Spleen (tissue), 11 donors: ENCODE measurements around the gene ANKRD60. TPM values are rescaled to one million over a fixed set of nuclear protein-coding genes. Genes with fewer than 3 reads are reported as not detected.
A peak's percentile ranks its signal among the peaks of the same experiment; 100 is the strongest.

Experiments
- DNase-seq: peaks from one replicate; pipeline ENCODE4 v3.0.0-alpha.2; 2020
- H3K27ac ChIP-seq, 8 donors: fragments of 200-600 bp; sonication (generic) in 7 of 8; 1 replicate in 4 of 8; 2 replicates in 4 of 8; pipeline versions ENCODE4 v1.5.0 to v1.8.0; 2016 to 2021; ENCODE audit warnings: inconsistent platforms in 4 of 8, mild to moderate bottlenecking in 4 of 8, moderate library complexity in 1 of 8
- H3K27me3 ChIP-seq, 7 donors: fragments of 200-600 bp; sonication (generic) in 6 of 7; replicated peaks in 1 of 7; 1 replicate in 4 of 7; 2 replicates in 3 of 7; pipeline versions ENCODE4 v1.5.0 to v1.8.0; 2016 to 2021; ENCODE audit warnings: inconsistent platforms in 3 of 7, mild to moderate bottlenecking in 1 of 7
- H3K36me3 ChIP-seq, 6 donors: fragments of 200-600 bp; sonication (generic) in 5 of 6; 1 replicate in 4 of 6; 2 replicates in 2 of 6; pipeline versions ENCODE4 v1.5.0 to v1.8.0; 2016 to 2021; ENCODE audit warnings: inconsistent platforms in 2 of 6
- H3K4me1 ChIP-seq, 6 donors: fragments of 200-600 bp; sonication (generic) in 5 of 6; 1 replicate in 3 of 6; 2 replicates in 3 of 6; pipeline versions ENCODE4 v1.5.0 to v1.8.0; 2016 to 2021; ENCODE audit warnings: inconsistent platforms in 3 of 6
- H3K4me3 ChIP-seq, 8 donors: fragments of 200-600 bp; sonication (generic) in 7 of 8; 1 replicate in 4 of 8; 2 replicates in 4 of 8; pipeline versions ENCODE4 v1.5.0 to v1.8.0; 2016 to 2021; ENCODE audit warnings: inconsistent platforms in 4 of 8, mild to moderate bottlenecking in 4 of 8, moderate library complexity in 2 of 8
- H3K9me3 ChIP-seq, 8 donors: fragments of 200-600 bp; sonication (generic) in 7 of 8; 1 replicate in 4 of 8; 2 replicates in 4 of 8; pipeline versions ENCODE4 v1.5.0 to v1.8.0; 2016 to 2021; ENCODE audit warnings: inconsistent platforms in 4 of 8
- CTCF ChIP-seq, 11 experiments: fragments of 200-600 bp in 7 of 11; fragments of 450-650 bp in 4 of 11; sonication (generic) in 4 of 11; IDR thresholded peaks in 8 of 11; conservative IDR thresholded peaks in 3 of 11; 1 replicate in 7 of 11; 2 replicates in 4 of 11; pipeline versions ENCODE4 v1.4.0 to v1.8.0; 2016 to 2021; ENCODE audit warnings: antibody characterized with exemption in 11 of 11, inconsistent platforms in 4 of 11, mild to moderate bottlenecking in 1 of 11
- POLR2A ChIP-seq, 3 donors: fragments of 450-650 bp; IDR thresholded peaks; one replicate each; pipeline ENCODE4 v1.5.1; 2017; ENCODE audit warnings: antibody characterized with exemption in 3 of 3, mild to moderate bottlenecking in 1 of 3
- POLR2AphosphoS5 ChIP-seq, 3 donors: sonication (generic); formaldehyde crosslinking; IDR thresholded peaks; one replicate each; pipeline ENCODE4 v1.5.1; 2017; ENCODE audit warnings: antibody characterized with exemption in 3 of 3
- WGBS, 5 donors: extraction: QIAGEN DNeasy Blood & Tissue Kit in 3 of 5; methylation state at CpG; one replicate each; pipeline versions ENCODE4 v1.1.5 to v1.1.7; 2013 to 2018; 5-methylcytosine and 5-hydroxymethylcytosine counted together
- intact Hi-C: fragments of 100-400 bp; cut with DNase I; formaldehyde crosslinking; loops from one replicate; pipeline ENCODE4 v1.15.0; 2023; ENCODE audit warnings: low total_unique reads
- polyA plus RNA-seq, 3 donors: library from polyadenylated mRNA; stranded (reverse); fragments of 200-250 nt; gene quantifications; one replicate each; pipeline ENCODE4 v1.2.1, GENCODE V29; 2013
- total RNA-seq, 7 donors: library from RNA; depleted of rRNA in 3 of 7; stranded (reverse); fragments of >200 nt in 3 of 7; fragmentation: NEBNext Ultra II Directional in 4 of 7; extraction: Animal tissue kit (Norgen Biotek cat#: 25700) in 4 of 7; gene quantifications; one replicate each; pipeline versions ENCODE4 v1.1.0 to v1.2.1, GENCODE V29; 2016 to 2021
- donor health status: healthy with polysubstance abuse.
- donor health status: DM: no; HTN: no; CAD: no; lungs with moderate emphysema.
- donor health status: DM: no; HTN: no; CAD: no.
- donor health status: Bipolar disorder and iron deficiency.
- donor health status: healthy.
- donor health status: DM: no; HTN: no; CAD: no.
- donor health status: DM: yes; HTN: yes; CAD: no.

The ANKRD60 gene
- total and polyA plus RNA-seq, 10 donors, result not detected

GRCh38 chr20:58231683-58232082, 3.2 kb upstream of the ANKRD60 start:
- no peak overlapping the region for H3K27ac ChIP-seq
- peaks cover 0 to 34% (median 5%) of the 10 kb centered on the region in 6 donors for H3K36me3 ChIP-seq
- H3K4me1 ChIP-seq, result peaks cover 0 to 22% (median 11%) of the 10 kb centered on the region in 6 donors
- H3K27me3 ChIP-seq, result peaks cover 0 to 33% (median 31%) of the 10 kb centered on the region in 7 donors
- DNase-seq, result no peak
- no peak overlapping the region for H3K4me3 ChIP-seq
- H3K9me3 ChIP-seq, result no peaks in the 10 kb centered on the region
- intact Hi-C loops, result no loop called here
- WGBS, 5 donors, result 74 to 80% (median 75%) methylated on average over 6 of the region's 6 CpGs
- TF ChIP-seq CTCF (IDR thresholded peaks at IDR 0.05 in 8 of 11, conservative IDR thresholded peaks at IDR 0.05 in 3 of 11), result no peak
- no peak for TF ChIP-seq POLR2A (IDR thresholded peaks at IDR 0.05)
- no peak for TF ChIP-seq POLR2AphosphoS5 (IDR thresholded peaks at IDR 0.05)

GRCh38 chr20:58229198-58229798, 845 bp upstream of the ANKRD60 start:
- H3K27ac ChIP-seq, result no peak overlapping the region

GRCh38 chr20:58228103-58228483, 360 bp downstream of the ANKRD60 start:
- Histone ChIP-seq H3K27ac (no peak overlapping the region), H3K9me3 (no peaks in the 10 kb centered on the region), H3K27me3 (peaks cover 0 to 64% (median 36%) of the 10 kb centered on the region in 7 donors), H3K36me3 (peaks cover 0 to 19% (median 2%) of the 10 kb centered on the region in 6 donors), H3K4me3 (peak overlapping the region in 2 of 8 donors; percentile 25 to 54), H3K4me1 (peaks cover 0 to 14% (median 5%) of the 10 kb centered on the region in 6 donors)
- 3 to 36% (median 11%) methylated on average over 19 to 29 of the region's 29 CpGs for WGBS, 5 donors
- TF ChIP-seq POLR2A (IDR thresholded peaks at IDR 0.05) (no peak), POLR2AphosphoS5 (IDR thresholded peaks at IDR 0.05) (peak in 1 of 3 donors; percentile 34)
- intact Hi-C loops, result no loop called here
- no peak for DNase-seq

More at GRCh38 chr20:58229198-58229798, 845 bp upstream of the ANKRD60 start:
- Histone ChIP-seq H3K4me3 (peak overlapping the region in 1 of 8 donors; percentile 54), H3K27me3 (peaks cover 0 to 57% (median 36%) of the 10 kb centered on the region in 7 donors), H3K36me3 (peaks cover 0 to 26% (median 3%) of the 10 kb centered on the region in 6 donors), H3K9me3 (no peaks in the 10 kb centered on the region), H3K4me1 (peaks cover 0 to 14% (median 5%) of the 10 kb centered on the region in 6 donors)
- intact Hi-C loops, result no loop called here
- whole genome bisulfite sequencing, 5 donors, result 54 to 66% (median 57%) methylated on average over 14 of the region's 14 CpGs
- no peak for DNase-seq
- TF ChIP-seq POLR2AphosphoS5 (IDR thresholded peaks at IDR 0.05), result no peak
- no peak for TF ChIP-seq CTCF (IDR thresholded peaks at IDR 0.05 in 8 of 11, conservative IDR thresholded peaks at IDR 0.05 in 3 of 11)
- no peak for TF ChIP-seq POLR2A (IDR thresholded peaks at IDR 0.05)

- no peaks in the 10 kb centered on the region for H3K9me3 ChIP-seq
- peaks cover 0 to 14% (median 5%) of the 10 kb centered on the region in 6 donors for H3K4me1 ChIP-seq
- intact Hi-C loops, result no loop called here
- H3K4me3 ChIP-seq, result peak overlapping the region in 1 of 8 donors; percentile 54
- DNase-seq, result no peak
- WGBS, 5 donors, result 86 to 96% (median 96%) methylated on average over 3 to 5 of the region's 5 CpGs
- peaks cover 0 to 14% (median under 1%) of the 10 kb centered on the region in 6 donors for H3K36me3 ChIP-seq
- H3K27ac ChIP-seq, result no peak overlapping the region
- TF ChIP-seq CTCF (IDR thresholded peaks at IDR 0.05 in 8 of 11, conservative IDR thresholded peaks at IDR 0.05 in 3 of 11) (no peak), POLR2AphosphoS5 (IDR thresholded peaks at IDR 0.05) (no peak), POLR2A (IDR thresholded peaks at IDR 0.05) (no peak)
- peaks cover 0 to 65% (median 36%) of the 10 kb centered on the region in 7 donors for H3K27me3 ChIP-seq
Measured at GRCh38 chr20:58227391-58228102, 906 bp downstream of the ANKRD60 start.
